PC-9 (cell line): ENCODE data around the gene UQCRQ. TPM values are rescaled to one million over a fixed set of nuclear protein-coding genes. Genes with fewer than 3 reads are reported as not detected.

Experiments used
- BruUV-seq: library from RNA; stranded (reverse); fragments of 400-500 nt; replicated peaks from 2 replicates; lab custom pipeline; 2021; lab: Mats Ljungman, UMichigan
- CTCF ChIA-PET: fragments of 300-600 bp; sonication (Branson Sonifier 250); formaldehyde crosslinking; loops from one replicate; lab custom pipeline; 2022; ENCODE audit warnings: antibody characterized with exemption; lab: Charles Lee
- POLR2A ChIA-PET: fragments of 300-600 bp; sonication (Branson Sonifier 250); formaldehyde crosslinking; loops from one replicate; lab custom pipeline; 2022; ENCODE audit warnings: antibody characterized with exemption; ENCODE audit not compliant: unreplicated experiment; lab: Charles Lee
- DNase-seq, 2 experiments: peaks; one replicate each; pipeline versions ENCODE4 v3.0.0 to v3.0.0-alpha.2; 2015 to 2022; ENCODE audit warnings: mixed read lengths in 1 of 2
- H2AFZ ChIP-seq: fragments of 200-600 bp; sonication (generic); 2 replicates; pipeline ENCODE4 v1.8.1; 2017; ENCODE audit warnings: antibody characterized with exemption
- H3F3A ChIP-seq: fragments of 200-600 bp; sonication (generic); 2 replicates; pipeline ENCODE4 v1.8.1; 2017; ENCODE audit warnings: antibody characterized with exemption, mild to moderate bottlenecking, low read depth; ENCODE audit not compliant: insufficient read depth
- H3K27ac ChIP-seq: fragments of 200-600 bp; sonication (generic); 2 replicates; pipeline ENCODE4 v1.6.1; 2016; ENCODE audit warnings: mixed run types
- H3K27me3 ChIP-seq: fragments of 200-600 bp; sonication (generic); 2 replicates; pipeline ENCODE4 v1.6.1; 2016; ENCODE audit warnings: low read depth, mixed run types; ENCODE audit not compliant: insufficient read depth
- H3K36me3 ChIP-seq: fragments of 200-600 bp; sonication (generic); 2 replicates; pipeline ENCODE4 v1.6.1; 2016; ENCODE audit warnings: low read depth, mixed run types
- H3K4me1 ChIP-seq: fragments of 200-600 bp; sonication (generic); replicated peaks from 2 replicates; pipeline ENCODE4 v1.6.1; 2016; ENCODE audit warnings: mixed run types; ENCODE audit not compliant: insufficient read depth
- H3K4me2 ChIP-seq: fragments of 200-600 bp; sonication (generic); 2 replicates; pipeline ENCODE4 v1.6.1; 2017; ENCODE audit warnings: mixed run types
- H3K4me3 ChIP-seq: fragments of 200-600 bp; sonication (generic); 2 replicates; pipeline ENCODE4 v1.6.1; 2016; ENCODE audit warnings: mixed run types
- H3K79me2 ChIP-seq: fragments of 200-600 bp; sonication (generic); 2 replicates; pipeline ENCODE4 v1.6.1; 2017; ENCODE audit warnings: low read depth, mixed run types
- H3K9me2 ChIP-seq: fragments of 200-600 bp; sonication (generic); 2 replicates; pipeline ENCODE4 v1.8.1; 2017; ENCODE audit warnings: mild to moderate bottlenecking; ENCODE audit not compliant: insufficient read depth
- H3K9me3 ChIP-seq: fragments of 200-600 bp; sonication (generic); 2 replicates; pipeline ENCODE4 v1.8.1; 2016; ENCODE audit warnings: low read depth; ENCODE audit not compliant: insufficient read depth
- H4K20me1 ChIP-seq: fragments of 200-600 bp; sonication (generic); 2 replicates; pipeline ENCODE4 v1.8.1; 2017; ENCODE audit not compliant: insufficient read depth
- EZH2 ChIP-seq: fragments of 200-600 bp; sonication (generic); IDR thresholded peaks from 2 replicates; pipeline ENCODE4 v1.8.0; 2017; ENCODE audit warnings: antibody characterized with exemption, low read depth
- intact Hi-C: fragments of 100-400 bp; cut with micrococcal nuclease; formaldehyde crosslinking; loops from one replicate; pipeline ENCODE4 v1.10.0; 2022; ENCODE audit not compliant: unreplicated experiment
- total RNA-seq: library from RNA; stranded (reverse); gene quantifications from 2 replicates; pipeline ENCODE4 v1.2.3, GENCODE V29; 2021
- TF ChIP-seq, protein P1 (sequence below): fragments of 200-600 bp; sonication (generic); conservative IDR thresholded peaks from 2 replicates; pipeline ENCODE4 v1.6.1; 2017; ENCODE audit warnings: mixed run types, antibody characterized with exemption, mild to moderate bottlenecking, moderate library complexity

The UQCRQ gene
- total RNA-seq, 1 experiment from 2014 or later, result 414 TPM

GRCh38 chr5:132831095-132831860, 35.2 kb upstream of the UQCRQ start:
- POLR2A ChIA-PET, result interaction anchor here (0.5 to 0.6 kb wide), 3 partner anchors 133 to 333 kb away, joined by 3 to 4 read pairs (median 4); no protein-coding TSS in a partner anchor
- Histone ChIP-seq H4K20me1 (no peaks in the 10 kb centered on the region; the same call in 1 of the 2 replicates), H3F3A (no peaks in the 10 kb centered on the region), H3K79me2 (peaks cover 17% of the 10 kb centered on the region), H3K36me3 (no peaks in the 10 kb centered on the region), H3K27me3 (no peaks in the 10 kb centered on the region), H3K4me3 (peak overlapping the region; percentile 83; the same call in 1 of the 2 replicates), H3K9me3 (no peaks in the 10 kb centered on the region), H3K27ac (peak overlapping the region; percentile 42; the same call in 1 of the 2 replicates), H3K9me2 (no peaks in the 10 kb centered on the region), H2AFZ (peak overlapping the region; percentile 89), H3K4me1 (peaks cover 17% of the 10 kb centered on the region), H3K4me2 (peak overlapping the region; percentile 90)
- DNase-seq, result no peak
- BruUV-seq, result TSS peak; percentile 73
- intact Hi-C loops, result no loop called here
- TF ChIP-seq, protein P1, sequence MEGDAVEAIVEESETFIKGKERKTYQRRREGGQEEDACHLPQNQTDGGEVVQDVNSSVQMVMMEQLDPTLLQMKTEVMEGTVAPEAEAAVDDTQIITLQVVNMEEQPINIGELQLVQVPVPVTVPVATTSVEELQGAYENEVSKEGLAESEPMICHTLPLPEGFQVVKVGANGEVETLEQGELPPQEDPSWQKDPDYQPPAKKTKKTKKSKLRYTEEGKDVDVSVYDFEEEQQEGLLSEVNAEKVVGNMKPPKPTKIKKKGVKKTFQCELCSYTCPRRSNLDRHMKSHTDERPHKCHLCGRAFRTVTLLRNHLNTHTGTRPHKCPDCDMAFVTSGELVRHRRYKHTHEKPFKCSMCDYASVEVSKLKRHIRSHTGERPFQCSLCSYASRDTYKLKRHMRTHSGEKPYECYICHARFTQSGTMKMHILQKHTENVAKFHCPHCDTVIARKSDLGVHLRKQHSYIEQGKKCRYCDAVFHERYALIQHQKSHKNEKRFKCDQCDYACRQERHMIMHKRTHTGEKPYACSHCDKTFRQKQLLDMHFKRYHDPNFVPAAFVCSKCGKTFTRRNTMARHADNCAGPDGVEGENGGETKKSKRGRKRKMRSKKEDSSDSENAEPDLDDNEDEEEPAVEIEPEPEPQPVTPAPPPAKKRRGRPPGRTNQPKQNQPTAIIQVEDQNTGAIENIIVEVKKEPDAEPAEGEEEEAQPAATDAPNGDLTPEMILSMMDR, result no peak
- CTCF ChIA-PET, result interaction anchor here (0.7 to 1.0 kb wide), 2 partner anchors 14 to 34 kb away, joined by 3 to 5 read pairs; partner anchors contain the start of gene GDF9

GRCh38 chr5:132832612-132833011, 33.8 kb upstream of the UQCRQ start:
- Histone ChIP-seq H3K4me2 (no peak overlapping the region), H3K4me3 (no peak overlapping the region), H3K9me3 (no peaks in the 10 kb centered on the region), H4K20me1 (no peaks in the 10 kb centered on the region; the same call in 1 of the 2 replicates), H3K79me2 (peaks cover 17% of the 10 kb centered on the region), H3K36me3 (no peaks in the 10 kb centered on the region), H3K27ac (no peak overlapping the region), H2AFZ (no peak overlapping the region), H3K9me2 (no peaks in the 10 kb centered on the region), H3K4me1 (peaks cover 30% of the 10 kb centered on the region), H3K27me3 (no peaks in the 10 kb centered on the region), H3F3A (peaks cover 11% of the 10 kb centered on the region)
- TF ChIP-seq, protein P1, result no peak
- TF ChIP-seq EZH2, result no peak
- POLR2A ChIA-PET, result interaction anchor here (0.7 kb wide), 1 partner anchor 31 kb away, joined by 15 read pairs; no protein-coding TSS in a partner anchor
- no TSS peak for BruUV-seq
- CTCF ChIA-PET, result interaction anchor here (0.7 kb wide), 1 partner anchor 373 kb away, joined by 3 read pairs; no protein-coding TSS in a partner anchor
- no peak for DNase-seq
- intact Hi-C loops, result no loop called here

- Histone ChIP-seq H3K27ac (no peak overlapping the region), H4K20me1 (no peaks in the 10 kb centered on the region; the same call in 1 of the 2 replicates), H3K4me2 (no peak overlapping the region), H3K9me2 (no peaks in the 10 kb centered on the region), H3K4me3 (no peak overlapping the region), H3F3A (peaks cover 25% of the 10 kb centered on the region), H3K4me1 (peaks cover 41% of the 10 kb centered on the region), H3K79me2 (peaks cover 7% of the 10 kb centered on the region; the same call in 1 of the 2 replicates), H3K9me3 (no peaks in the 10 kb centered on the region), H2AFZ (no peak overlapping the region), H3K36me3 (no peaks in the 10 kb centered on the region), H3K27me3 (no peaks in the 10 kb centered on the region)
- ChIA-PET POLR2A (no interaction called here), CTCF (no interaction called here)
- TF ChIP-seq, protein P1, result no peak
- no peak for TF ChIP-seq EZH2
- intact Hi-C loops, result no loop called here
- BruUV-seq, result no TSS peak
- no peak for DNase-seq
Measured at GRCh38 chr5:132834057-132834456, 32.4 kb upstream of the UQCRQ start.
